Fibroblast of lung (primary cell): ENCODE measurements around the gene NEK10. TPM values are rescaled to one million over a fixed set of nuclear protein-coding genes. Genes with fewer than 3 reads are reported as not detected.

Experiments
- DNase-seq, 2 donors: peaks; one replicate each; pipeline versions ENCODE4 v3.0.0 to v3.0.0-alpha.2; 2010; ENCODE audit warnings: low read depth in 2 of 2
- H2AFZ ChIP-seq: 2 replicates; pipeline ENCODE4 v1.5.1; 2012; ENCODE audit warnings: low read length, control low read depth, inconsistent platforms
- H3K27ac ChIP-seq: 2 replicates; pipeline ENCODE4 v1.5.1; 2011; ENCODE audit warnings: low read length, control low read depth; ENCODE audit not compliant: insufficient read depth
- H3K27me3 ChIP-seq: 2 replicates; pipeline ENCODE4 v1.5.1; 2011; ENCODE audit warnings: mild to moderate bottlenecking, low read length; ENCODE audit not compliant: control insufficient read depth, insufficient read depth
- H3K36me3 ChIP-seq: 2 replicates; pipeline ENCODE4 v1.5.1; 2011; ENCODE audit warnings: low read length; ENCODE audit not compliant: control insufficient read depth, insufficient read depth
- H3K4me1 ChIP-seq: 2 replicates; pipeline ENCODE4 v1.5.1; 2011; ENCODE audit warnings: low read length; ENCODE audit not compliant: control insufficient read depth, insufficient read depth; ENCODE audit errors: extremely low read depth
- H3K4me2 ChIP-seq: 2 replicates; pipeline ENCODE4 v1.5.1; 2011; ENCODE audit warnings: low read length, control low read depth; ENCODE audit not compliant: insufficient read depth; ENCODE audit errors: extremely low read depth
- H3K4me3 ChIP-seq, 4 experiments: fragments of 200-600 bp in 1 of 4; sonication (generic) in 1 of 4; replicated peaks in 1 of 4; 2 replicates each; pipeline ENCODE4 v1.5.1; 2011 to 2016; ENCODE audit warnings: low read length in 4 of 4, low read depth in 3 of 4, mild to moderate bottlenecking in 3 of 4, control low read depth in 2 of 4, inconsistent platforms in 1 of 4, mixed read lengths in 1 of 4; ENCODE audit not compliant: insufficient read depth in 1 of 4; ENCODE audit errors: control extremely low read depth in 1 of 4
- H3K79me2 ChIP-seq: 2 replicates; pipeline ENCODE4 v1.5.1; 2012; ENCODE audit warnings: mild to moderate bottlenecking, low read length, inconsistent platforms; ENCODE audit not compliant: control insufficient read depth, insufficient read depth
- H3K9ac ChIP-seq: 2 replicates; pipeline ENCODE4 v1.5.1; 2011; ENCODE audit warnings: mild to moderate bottlenecking, low read length, control low read depth; ENCODE audit not compliant: insufficient read depth
- H3K9me3 ChIP-seq: 2 replicates; pipeline ENCODE4 v1.5.1; 2012; ENCODE audit warnings: low read depth, low read length; ENCODE audit not compliant: control insufficient read depth, insufficient read depth
- H4K20me1 ChIP-seq: 2 replicates; pipeline ENCODE4 v1.5.1; 2011; ENCODE audit warnings: low read length; ENCODE audit not compliant: control insufficient read depth, insufficient read depth; ENCODE audit errors: extremely low read depth
- CTCF ChIP-seq, 2 donors: IDR thresholded peaks in 1 of 2; conservative IDR thresholded peaks in 1 of 2; 1 replicate in 1 of 2; 2 replicates in 1 of 2; pipeline ENCODE4 v1.5.1; 2011 to 2012; ENCODE audit warnings: low read length in 2 of 2, control low read depth in 1 of 2, inconsistent platforms in 1 of 2, low read depth in 1 of 2, mild to moderate bottlenecking in 1 of 2
- EZH2 ChIP-seq: IDR thresholded peaks from 2 replicates; pipeline ENCODE4 v1.5.1; 2012; ENCODE audit warnings: low read length, control low read depth, mild to moderate bottlenecking; ENCODE audit errors: missing control alignments
- polyA plus RNA-seq, 2 donors: library from polyadenylated mRNA; depleted of rRNA in 1 of 2; stranded (reverse) in 1 of 2; unstranded in 1 of 2; fragments of >200 nt; gene quantifications; 2 replicates each; pipeline ENCODE4 v1.2.1, GENCODE V29; 2011 to 2012; ENCODE audit warnings: missing spikeins in 1 of 2
- total RNA-seq: library from RNA; depleted of rRNA; stranded (reverse); fragments of >200 nt; gene quantifications from 2 replicates; pipeline ENCODE4 v1.2.1, GENCODE V29; 2014

NEK10 gene
- total and polyA plus RNA-seq, 2 donors (not counting 1 experiment from before 2014, with no cell fraction given): 1.4 to 23.0 TPM

DNA sequence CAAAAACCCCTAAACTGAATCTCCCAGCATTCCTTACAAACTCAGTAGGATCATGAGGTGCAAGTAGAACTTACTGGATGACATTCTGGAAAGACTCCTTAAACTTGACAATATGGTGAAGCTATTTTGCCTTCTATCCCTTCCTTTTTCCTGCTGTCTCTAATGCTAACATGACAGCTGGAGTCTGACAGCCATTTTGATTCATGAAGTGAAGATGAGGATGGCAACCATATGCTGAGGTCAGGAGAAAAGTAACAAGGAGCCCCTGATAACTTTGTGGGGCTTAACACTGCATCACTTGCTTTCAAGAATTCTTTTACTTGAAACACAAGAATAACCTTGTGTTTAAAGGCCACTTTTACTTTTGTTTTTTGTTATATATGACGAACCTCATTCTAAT, 15.0 kb upstream of the NEK10 start:
- H3K36me3 ChIP-seq: peaks cover 3% of the 10 kb centered on the region

GRCh38 chr3:27380433-27381357, 11.5 kb upstream of the NEK10 start:
- no peaks in the 10 kb centered on the region for H3K27me3 ChIP-seq
- H3K4me2 ChIP-seq: no peak overlapping the region
- no peak overlapping the region for H3K9ac ChIP-seq
- H3K9me3 ChIP-seq: no peaks in the 10 kb centered on the region
- H3K4me1 ChIP-seq: no peaks in the 10 kb centered on the region
- H3K36me3 ChIP-seq: peaks cover 3% of the 10 kb centered on the region
- no peak overlapping the region for H2AFZ ChIP-seq
- H3K79me2 ChIP-seq: no peaks in the 10 kb centered on the region
- peak in 1 of 2 donors; percentile 27 for DNase-seq
- no peak for TF ChIP-seq CTCF (conservative IDR thresholded peaks at IDR 0.05 in 1 of 2, IDR thresholded peaks at IDR 0.05 in 1 of 2; ENCODE audit: low read depth in 1 of 2, low read length in 2 of 2)
- H4K20me1 ChIP-seq: no peaks in the 10 kb centered on the region
- H3K4me3 ChIP-seq: no peak overlapping the region
- H3K27ac ChIP-seq: no peak overlapping the region

More for the DNA sequence above, 15.0 kb upstream of the NEK10 start:
- H3K4me3 ChIP-seq: no peak overlapping the region
- H3K27me3 ChIP-seq: no peaks in the 10 kb centered on the region
- no peaks in the 10 kb centered on the region for H4K20me1 ChIP-seq
- H3K9ac ChIP-seq: no peak overlapping the region
- H3K27ac ChIP-seq: no peak overlapping the region
- no peaks in the 10 kb centered on the region for H3K79me2 ChIP-seq
- DNase-seq: no peak
- no peak for TF ChIP-seq CTCF (conservative IDR thresholded peaks at IDR 0.05 in 1 of 2, IDR thresholded peaks at IDR 0.05 in 1 of 2; ENCODE audit: low read depth in 1 of 2, low read length in 2 of 2)
- TF ChIP-seq EZH2: no peak
- H2AFZ ChIP-seq: no peak overlapping the region
- H3K9me3 ChIP-seq: no peaks in the 10 kb centered on the region
- H3K4me1 ChIP-seq: no peaks in the 10 kb centered on the region
- no peak overlapping the region for H3K4me2 ChIP-seq

- Histone ChIP-seq H3K79me2 (no peaks in the 10 kb centered on the region), H3K36me3 (peaks cover 2% of the 10 kb centered on the region), H3K4me3 (no peak overlapping the region), H3K9ac (no peak overlapping the region), H3K4me1 (no peaks in the 10 kb centered on the region), H4K20me1 (no peaks in the 10 kb centered on the region), H3K27ac (no peak overlapping the region), H2AFZ (no peak overlapping the region), H3K9me3 (no peaks in the 10 kb centered on the region), H3K27me3 (no peaks in the 10 kb centered on the region), H3K4me2 (no peak overlapping the region)
- no peak for DNase-seq
- TF ChIP-seq CTCF (conservative IDR thresholded peaks at IDR 0.05 in 1 of 2, IDR thresholded peaks at IDR 0.05 in 1 of 2; ENCODE audit: low read depth in 1 of 2, low read length in 2 of 2): no peak
- no peak for TF ChIP-seq EZH2
Observed at GRCh38 chr3:27378331-27378730, 9.1 kb upstream of the NEK10 start.
